Right renal cortex interstitium (tissue), 3 donors: ENCODE data around the gene TRAF3. TPM values are rescaled to one million over a fixed set of nuclear protein-coding genes. Genes with fewer than 3 reads are reported as not detected.
"Not testable (repeated sequence)": the region's sequence is repeated elsewhere in the genome, so short reads cannot be mapped to it uniquely, and the experiment has no call there.

ENCODE experiments used
- DNase-seq, 3 donors: peaks; one replicate each; pipeline ENCODE4 v3.0.0-alpha.2; 2013; ENCODE audit warnings: low read depth in 3 of 3, low spot score in 2 of 3
- polyA plus RNA-seq, 3 donors: library from polyadenylated mRNA; unstranded; fragments of 120-200 nt; gene quantifications; one replicate each; pipeline ENCODE4 v1.2.1, GENCODE V29; 2013; ENCODE audit not compliant: insufficient read length in 3 of 3

The TRAF3 gene
- polyA plus RNA-seq, 3 donors, result 15.9 to 17.1 (median 16.7) TPM

DNA sequence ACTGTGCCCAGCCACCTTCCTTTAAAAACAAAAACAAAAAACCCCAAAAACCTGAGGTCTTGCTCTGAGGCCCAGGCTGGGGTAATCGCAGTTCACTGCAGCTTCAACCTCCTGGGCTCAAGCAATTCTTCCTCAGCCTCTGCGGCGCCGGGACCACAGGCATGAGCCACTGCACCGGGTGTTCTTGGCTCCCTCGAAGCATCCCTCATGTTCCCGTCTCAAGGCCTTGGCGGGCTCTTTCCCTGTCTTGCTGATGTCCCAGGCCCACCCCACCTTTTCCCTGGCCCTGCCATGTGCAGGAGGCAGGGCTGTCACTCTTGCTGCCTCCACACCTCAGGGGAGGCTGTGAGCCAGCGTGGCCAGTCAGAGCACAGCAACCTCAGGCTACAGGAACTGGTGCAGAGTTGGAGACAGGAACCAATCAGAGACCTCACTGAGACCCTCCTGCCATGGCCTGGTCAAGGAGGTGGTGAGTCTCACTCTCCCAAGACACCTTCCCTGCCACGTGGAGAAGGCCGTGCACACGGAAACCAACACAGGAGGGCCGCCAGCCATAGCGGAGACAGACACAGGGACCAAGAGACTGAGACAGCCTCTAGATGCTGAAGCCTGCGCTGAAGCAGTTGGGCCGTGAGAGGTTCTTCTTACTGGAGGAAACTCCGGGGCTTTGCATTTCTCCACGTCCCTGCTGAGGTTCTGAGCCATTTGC, 139.3 kb downstream of the TRAF3 start:
- no peak for DNase-seq

DNA sequence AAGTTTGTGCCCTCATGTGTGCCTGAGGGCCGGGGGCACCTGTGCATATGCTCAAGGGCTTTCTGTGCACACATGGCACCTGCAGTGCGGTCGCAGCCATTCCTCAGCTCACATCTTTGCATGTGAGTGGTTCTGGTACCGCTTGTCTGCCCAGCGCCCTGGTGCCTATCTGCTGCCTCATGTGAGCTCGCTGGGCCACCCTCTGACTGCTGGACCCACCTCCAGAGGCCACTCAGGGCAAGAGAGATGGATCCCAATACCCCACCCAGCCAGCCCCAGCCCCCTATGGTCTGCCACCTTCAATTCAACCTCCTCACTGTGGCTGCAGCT, 139.8 kb downstream of the TRAF3 start:
- no peak for DNase-seq

DNA sequence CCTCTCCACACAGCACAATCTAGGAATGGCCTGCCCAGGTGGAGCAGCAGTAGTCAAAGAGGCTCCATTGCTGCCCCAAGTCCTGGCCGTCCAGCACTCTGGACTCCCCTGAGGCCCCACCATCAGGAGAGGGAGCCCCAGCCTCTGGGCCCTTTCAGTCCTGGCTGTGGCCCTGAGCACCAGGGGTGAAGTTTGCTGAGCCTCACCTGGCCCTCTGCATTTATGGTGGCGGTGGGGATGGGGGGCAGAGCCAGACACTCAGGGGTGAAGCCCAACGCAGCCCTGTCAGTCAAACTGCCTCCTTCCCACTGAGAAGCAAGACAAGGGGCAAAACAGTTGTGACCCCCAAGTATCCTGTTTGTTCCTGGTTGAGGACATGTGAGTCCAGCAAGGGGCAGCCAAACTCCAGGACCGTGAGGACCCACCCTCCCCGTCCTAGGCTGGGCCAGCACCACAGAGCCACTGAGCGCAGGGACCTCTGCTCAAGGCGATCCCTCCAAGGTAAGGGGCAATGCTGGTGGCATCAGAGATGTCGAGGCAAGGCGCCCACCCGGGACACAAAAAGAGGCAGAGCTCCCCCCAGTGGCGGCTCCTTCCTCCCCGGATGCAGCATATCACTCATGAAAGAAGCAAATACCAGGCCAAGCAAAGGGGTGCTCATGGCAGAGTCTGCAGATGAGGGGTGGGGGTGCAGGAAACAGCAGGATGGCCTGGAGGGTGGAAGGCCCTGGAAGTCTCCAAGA, 140.4 kb downstream of the TRAF3 start:
- DNase-seq, result no peak

DNA sequence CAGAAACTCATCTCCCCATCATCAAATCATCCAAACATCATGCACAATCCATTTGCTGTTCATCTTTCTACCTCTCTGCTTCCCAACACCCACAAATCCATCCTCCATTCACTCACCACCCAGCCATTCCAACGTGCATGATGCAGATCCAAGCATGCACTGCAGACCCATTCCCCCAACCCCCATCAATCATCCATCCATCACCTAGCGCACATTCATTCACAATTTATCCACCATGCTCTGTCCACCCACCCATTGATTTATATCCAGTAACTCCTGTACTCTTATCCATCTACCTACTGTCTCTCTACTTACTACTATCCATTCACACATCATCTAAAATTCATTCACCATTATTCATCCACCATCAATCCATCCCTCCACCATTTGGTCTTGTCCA, 141.2 kb downstream of the TRAF3 start:
- DNase-seq, result no peak

DNA sequence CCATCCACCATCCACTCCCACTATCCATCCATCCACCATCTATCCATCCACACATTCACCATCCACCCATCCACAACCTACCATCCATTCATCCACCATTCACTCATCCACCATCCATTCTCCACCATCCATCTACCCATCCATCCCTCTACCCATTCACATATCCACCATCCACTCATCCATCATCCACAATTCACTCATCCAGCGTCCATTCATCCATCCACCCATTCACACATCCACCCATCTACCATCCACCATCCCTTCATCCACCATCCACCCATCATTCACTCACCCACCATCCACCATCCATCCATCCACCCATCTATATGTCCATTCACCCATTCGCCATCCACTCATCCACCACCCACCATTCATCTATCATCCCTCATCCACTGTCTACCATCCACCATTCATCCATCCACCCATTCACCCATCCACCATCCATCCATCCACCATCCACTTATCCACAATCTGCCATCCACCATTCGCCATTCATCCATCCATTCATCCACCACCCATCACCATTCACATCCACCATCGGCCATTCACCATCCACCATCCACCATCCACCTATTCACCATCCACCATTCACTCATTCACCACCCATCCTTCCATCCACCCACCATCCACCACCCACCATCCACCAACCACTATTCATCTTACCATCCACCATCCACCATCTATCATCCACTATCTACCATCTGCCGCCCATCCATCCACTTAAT, 143.2 kb downstream of the TRAF3 start:
- DNase-seq, result no peak

DNA sequence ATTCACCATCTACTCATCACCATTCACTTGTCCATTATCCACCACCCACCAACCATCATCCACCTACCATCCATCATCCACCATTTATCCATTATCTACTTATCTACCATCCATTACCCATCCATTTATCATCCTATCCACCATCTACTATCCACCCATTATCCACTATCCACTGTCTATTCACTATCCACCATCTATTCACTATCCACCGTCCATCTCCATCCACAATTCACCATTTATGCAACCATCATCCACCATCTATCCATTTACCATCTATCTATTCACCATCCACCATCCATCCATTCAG, 143.7 kb downstream of the TRAF3 start:
- DNase-seq, result no peak

DNA sequence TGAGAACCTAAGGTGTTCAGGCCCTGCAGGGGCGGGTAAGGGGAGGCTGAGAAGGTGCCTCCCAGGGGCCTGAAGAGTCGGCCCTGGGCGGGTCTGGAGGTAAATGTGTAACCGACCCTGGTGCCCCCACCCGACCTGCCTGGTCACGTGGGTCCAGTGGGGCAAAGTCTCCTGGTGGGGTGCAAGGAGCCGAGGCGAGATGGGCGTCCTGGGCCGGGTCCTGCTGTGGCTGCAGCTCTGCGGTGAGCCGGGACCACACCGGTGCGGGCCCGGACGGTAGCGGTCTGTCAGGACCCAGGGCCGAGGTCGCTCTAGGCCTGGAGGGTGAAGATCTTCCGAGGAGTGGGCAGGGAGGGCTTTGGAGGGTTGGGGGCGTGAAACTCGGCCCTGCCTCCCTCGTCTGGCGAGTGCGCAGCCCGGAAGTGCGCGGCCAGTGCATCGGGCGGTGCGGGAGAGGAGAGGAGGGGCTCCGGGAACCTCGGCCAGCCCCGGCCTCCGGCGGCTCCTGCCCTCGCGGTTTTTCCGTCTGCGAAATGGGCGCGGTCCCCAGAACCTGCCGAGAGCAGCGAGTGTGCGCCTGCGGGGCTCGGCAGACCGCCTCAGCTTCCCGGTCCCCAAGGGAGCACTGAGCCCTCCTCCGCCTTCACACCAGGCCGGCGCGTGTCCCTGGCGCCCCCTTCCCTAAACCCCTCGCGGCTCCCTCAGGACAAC, 145.4 kb downstream of the TRAF3 start, which contains the start of gene AMN:
TSS of gene AMN (plus strand) at position 174 of the 711 bp plus-strand sequence. CDS start at position 200, 26 bp downstream.
- DNase-seq, result no peak

DNA sequence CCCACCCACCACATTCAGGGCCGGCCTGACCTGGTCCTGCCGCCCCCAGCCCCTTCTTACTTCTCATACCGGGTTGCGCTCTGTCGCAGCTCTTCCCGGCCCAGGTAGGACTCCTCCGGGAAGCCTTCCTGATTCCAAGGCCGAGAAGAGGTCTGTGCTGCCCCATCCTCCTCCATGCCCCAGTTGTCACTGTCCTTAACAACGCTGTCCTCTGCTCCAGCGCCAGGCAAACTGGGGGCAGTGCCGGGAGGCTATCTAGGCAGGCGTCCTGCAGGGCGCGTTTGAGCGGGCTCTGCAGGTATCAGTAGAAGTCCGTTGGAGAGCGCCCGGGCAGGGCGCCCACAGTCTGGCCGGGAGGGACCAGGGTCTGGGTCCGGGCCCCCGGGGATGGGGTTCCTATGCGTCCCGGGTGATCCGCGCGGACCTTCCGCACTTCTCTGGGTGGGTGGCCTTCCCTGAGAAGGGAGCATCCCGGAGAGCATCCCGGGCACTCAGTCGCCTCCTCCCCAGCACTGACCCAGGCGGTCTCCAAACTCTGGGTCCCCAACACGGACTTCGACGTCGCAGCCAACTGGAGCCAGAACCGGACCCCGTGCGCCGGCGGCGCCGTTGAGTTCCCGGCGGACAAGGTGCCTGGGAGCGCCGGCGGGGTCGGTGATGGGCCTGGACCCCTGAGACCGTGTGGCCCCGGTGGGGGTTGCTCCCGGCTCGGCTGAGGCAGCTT, 146.1 kb downstream of the TRAF3 start:
- DNase-seq, result no peak

DNA sequence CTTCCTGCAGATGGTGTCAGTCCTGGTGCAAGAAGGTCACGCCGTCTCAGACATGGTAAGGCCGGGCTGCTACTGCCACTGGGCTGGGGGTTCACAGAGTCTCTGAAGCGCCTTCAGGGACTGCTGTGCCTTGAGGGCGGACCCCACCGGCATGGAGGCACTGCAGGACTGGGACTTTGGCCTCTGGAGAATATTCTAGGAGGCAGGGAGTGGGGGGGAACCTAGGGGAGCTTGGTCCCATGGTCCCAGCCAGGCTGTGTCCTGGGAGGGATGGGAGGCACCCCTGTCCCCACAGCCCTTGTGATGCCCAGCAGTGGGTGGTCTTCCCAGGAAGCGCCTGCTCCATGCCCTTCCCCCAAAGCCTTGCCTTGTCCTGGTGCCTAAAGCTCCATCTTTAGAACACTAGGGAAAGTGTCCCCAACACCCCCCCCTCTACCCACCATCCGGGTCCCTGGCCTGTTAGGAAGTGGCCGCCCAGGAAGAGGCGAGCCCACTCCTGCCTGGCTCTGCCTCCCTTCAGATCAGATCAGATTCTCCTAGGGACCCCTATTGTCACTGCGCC, 146.8 kb downstream of the TRAF3 start:
- DNase-seq, result no peak

DNA sequence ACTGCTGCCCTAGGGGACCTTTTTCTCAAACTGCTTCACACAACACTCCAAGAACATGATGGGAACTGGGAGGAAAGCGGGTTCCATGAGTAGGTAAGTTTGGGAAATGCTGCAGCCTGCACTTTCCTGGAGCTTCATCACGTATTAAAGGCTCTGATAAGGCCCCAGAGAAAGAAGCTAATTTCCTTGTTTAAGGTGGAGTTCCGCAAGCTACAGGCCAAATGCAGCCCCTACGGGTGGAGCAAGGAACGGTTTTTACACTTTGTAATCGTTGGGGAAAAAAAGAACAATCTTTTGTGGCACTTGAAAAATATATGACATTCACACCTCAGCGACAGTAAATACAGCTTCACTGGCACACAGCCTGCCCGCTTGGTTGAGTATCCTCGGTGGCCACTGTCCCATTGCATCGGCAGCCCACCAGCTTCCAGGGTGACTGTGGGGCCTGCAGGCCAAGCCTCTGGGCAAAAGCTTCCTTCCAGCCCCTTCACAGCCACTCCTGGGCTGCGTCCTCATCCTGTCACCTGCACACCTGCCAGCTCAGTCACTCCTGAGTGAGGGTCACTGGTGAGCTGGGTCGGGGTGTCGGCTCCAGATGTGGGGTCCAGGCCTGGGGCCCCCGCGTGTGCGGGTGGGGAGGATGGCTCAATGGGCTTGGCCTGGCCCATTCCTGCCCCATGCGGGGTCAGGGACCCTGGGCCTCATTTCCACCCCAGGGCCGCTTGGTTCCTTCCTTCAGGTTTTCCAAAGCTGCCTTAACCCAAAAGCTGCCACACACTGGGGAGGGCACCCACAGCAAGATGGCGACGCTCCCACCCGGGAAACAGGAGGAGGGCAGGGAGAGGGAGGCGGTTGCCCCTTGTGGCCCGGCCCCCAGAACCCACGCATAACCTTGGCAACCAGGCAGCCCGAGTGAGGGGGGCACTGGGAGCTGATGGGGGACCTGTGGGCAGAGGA, 147.7 kb downstream of the TRAF3 start:
- DNase-seq, result no peak

DNA sequence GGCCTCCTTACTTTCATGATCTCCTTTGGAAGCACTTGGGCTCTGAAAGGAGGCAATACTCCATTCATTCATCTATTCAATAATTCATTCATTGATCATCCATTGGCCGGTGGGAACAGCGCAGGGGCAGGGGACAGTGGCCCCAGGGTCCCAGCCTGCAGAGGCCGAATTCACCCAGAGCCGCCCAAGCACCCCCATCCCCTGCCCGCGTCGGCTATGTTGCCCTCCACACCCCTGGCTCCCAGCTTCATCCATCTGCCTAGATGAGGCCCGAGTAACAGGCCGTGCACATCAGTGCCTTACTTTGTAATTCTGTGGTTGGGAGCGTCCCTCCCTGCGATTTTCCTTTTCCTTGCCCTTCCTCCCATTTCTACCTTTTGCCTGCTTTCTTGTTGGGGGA, 148.4 kb downstream of the TRAF3 start:
- DNase-seq, result no peak

DNA sequence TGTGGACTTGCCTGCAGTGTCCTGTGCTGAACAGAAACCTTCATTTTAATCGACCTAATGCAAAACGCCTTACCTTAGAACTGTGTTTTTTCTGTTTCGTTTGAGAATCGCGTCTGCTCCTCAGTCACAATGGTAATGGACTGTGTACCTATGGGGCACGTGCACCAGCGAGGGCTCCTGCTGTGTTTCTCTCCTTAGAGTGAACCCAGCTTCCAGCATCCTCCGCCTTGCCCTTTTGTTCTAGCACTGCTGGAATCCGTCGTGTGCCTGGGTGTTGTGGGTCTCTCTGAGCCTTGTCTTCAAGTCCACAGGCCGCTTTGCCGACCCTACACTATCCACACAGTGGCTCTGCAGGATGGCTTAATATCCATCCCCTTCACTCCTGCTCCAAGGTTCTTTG, 148.9 kb downstream of the TRAF3 start:
- DNase-seq, result no peak

DNA sequence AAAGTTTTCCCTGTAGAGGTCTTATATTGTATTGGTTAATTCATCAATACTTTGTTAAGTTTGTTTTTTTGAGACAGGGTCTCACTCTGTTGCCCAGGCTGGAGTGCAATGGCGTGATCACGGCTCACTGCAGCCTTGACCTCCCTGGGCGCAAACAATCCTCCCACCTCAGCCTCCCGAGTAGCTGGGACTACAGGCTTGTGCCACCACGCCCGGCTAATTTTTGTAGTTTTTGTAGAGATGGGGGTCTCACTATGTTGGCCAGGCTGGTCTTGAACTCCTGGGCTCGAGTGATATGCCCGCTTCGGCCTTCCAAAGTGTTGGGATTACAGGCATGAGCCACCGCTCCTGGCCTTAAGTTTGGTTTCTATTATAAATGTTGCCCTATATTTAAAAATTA, 149.6 kb downstream of the TRAF3 start:
- not testable (repeated sequence) for DNase-seq

DNA sequence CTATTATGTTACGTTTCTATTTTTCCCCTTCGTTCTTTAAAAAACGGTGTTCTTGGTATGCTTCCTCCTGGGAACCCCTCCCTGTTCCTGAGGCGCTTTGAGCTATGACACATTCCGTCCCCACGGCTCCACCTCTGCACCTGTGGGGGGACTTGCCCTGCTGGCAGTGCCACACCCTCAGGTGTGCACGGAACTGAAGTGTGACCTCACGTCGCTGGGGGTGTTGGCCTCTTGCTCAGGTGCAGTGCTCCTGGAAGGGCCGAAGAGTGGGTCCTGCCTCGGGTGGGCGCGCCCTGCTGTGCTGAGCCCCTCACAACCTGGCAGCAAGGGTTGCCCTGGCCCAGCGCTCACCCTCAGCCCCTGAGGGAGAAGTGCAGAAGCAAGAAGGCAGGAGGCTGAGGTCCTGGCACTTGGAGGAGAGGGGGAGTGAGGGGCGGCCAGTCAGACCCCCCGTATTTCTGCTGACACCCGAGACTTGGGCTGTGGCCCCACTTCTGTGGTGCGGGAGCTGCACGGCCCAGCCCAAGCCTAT, 150.2 kb downstream of the TRAF3 start:
- no peak for DNase-seq

DNA sequence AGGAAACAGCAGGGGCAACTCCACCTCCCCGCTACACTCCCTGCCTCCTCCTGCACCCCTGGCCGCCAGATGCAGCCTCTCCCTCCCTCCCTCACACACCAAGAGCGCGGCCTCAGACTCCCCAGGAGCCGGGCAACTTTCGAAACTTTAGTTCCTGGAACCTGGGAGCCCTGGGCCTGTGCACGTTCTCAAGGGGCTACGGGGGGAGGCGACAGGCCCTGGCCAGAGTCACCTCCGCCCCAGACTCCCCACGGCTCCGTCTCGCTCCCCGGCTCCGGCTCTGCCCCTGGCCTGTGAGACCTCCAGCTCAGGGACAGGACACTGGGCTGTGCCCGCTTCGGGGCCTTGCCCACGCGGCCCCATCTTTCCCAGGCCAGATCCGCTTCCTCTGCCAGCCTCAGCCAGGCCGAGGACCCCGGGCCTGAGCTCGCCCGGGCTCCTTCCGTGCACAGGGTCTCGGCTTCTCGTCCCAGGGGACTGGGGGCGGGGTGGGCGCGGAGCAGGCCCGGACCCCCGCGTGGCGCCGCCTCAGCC, 150.7 kb downstream of the TRAF3 start:
- no peak for DNase-seq

DNA sequence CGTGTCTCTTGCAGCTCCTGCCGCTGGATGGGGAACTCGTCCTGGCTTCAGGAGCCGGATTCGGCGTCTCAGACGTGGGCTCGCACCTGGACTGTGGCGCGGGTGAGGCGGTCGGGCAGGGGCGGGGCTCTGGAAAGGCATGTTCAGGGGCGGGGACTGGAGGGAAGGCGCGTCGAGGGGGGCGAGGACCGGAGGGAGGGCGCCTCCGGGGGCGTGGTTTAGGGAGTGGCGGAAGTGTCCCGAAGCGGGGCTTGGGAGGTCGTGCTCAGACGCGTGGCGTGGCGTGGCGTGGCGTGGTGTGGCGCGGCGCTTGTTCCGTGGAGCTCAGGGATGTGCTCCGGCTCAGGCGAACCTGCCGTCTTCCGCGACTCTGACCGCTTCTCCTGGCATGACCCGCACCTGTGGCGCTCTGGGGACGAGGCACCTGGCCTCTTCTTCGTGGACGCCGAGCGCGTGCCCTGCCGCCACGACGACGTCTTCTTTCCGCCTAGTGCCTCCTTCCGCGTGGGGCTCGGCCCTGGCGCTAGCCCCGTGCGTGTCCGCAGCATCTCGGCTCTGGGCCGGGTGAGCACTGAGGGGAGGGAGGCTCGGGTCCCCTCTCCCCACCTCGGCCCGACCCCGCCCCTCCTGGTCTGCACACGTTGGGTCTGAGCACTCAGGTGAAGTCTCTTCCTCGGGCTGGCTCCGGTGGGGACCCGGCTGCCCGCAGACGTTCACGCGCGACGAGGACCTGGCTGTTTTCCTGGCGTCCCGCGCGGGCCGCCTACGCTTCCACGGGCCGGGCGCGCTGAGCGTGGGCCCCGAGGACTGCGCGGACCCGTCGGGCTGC, 151.4 kb downstream of the TRAF3 start:
- DNase-seq, result peak in 2 of 3 donors; percentile 37 to 65

DNA sequence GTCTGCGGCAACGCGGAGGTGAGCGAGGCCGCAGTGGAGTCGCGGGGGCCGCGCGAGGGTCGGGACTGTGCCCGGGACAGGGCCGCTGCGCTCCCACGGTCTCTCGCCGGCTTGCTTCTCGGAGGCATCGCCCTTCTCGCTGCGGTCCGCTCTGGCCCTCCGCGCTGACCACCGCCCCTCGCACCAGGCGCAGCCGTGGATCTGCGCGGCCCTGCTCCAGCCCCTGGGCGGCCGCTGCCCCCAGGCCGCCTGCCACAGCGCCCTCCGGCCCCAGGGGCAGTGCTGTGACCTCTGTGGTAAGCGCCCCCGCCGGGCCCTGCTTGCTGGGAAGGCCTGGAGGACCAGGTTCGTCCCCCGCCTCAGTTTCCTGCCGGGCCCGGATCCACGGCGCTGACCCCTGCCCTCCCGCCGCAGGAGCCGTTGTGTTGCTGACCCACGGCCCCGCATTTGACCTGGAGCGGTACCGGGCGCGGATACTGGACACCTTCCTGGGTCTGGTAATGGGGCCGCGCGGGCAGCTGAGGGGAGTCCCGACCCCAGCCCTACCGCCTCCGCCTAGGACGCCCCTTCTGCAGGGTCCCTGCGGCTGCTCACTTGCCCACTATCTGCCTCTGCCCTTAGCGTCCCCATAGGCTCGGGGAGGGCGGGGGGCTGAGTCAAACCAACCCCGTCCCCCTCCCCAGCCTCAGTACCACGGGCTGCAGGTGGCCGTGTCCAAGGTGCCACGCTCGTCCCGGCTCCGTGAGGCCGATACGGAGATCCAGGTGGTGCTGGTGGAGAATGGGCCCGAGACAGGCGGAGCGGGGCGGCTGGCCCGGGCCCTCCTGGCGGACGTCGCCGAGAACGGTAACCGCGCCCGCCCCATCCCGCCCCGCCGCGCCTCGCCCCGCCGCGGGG, 152.2 kb downstream of the TRAF3 start:
- DNase-seq, result no peak
